Measurements from ENCODE around the gene TPRG1L. TPM values are rescaled to one million over a fixed set of nuclear protein-coding genes. Genes with fewer than 3 reads are reported as not detected.
"Not testable (repeated sequence)": the region's sequence is repeated elsewhere in the genome, so short reads cannot be mapped to it uniquely, and the experiment has no call there.

The TPRG1L gene
- polyA plus RNA-seq, 1 experiment = 52.1 TPM

DNA sequence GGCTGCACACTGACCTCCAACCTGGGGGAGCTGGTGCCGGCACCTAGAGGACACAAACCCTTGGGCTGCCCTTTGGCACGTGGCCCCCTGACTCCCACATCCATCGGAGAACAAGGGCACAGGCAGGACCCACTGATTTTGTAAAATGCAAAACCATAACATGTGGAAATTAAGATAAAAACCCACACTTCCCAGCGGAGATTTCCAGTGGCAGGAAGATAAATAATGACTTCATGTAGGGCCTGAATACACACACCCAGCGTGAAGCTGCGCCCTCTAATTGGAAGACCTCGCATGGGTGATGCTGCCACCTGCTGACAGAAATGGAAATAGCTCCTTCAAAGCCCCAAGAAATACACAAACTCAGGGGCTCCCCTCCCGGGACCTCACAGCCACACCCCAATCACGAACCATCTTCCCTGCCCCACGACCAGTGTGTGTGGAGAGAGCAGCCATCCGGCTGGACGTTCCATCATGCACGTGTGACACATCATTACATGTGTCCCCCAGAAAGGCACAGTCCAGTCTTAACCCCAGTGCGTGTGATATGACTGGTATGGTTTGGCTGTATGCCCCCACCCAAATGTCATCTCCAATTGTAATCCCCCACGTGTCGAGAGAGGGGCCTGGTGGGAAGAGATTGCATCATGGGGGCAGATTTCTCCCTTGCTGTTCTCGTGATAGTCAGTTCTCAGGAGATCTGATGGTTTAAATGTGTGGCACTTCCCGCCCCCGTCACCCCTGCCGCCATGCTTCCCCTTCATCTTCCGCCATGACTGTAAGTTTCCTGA is 5.7 kb upstream of the TPRG1L start:
- ChIA-PET CTCF (interaction anchor here (0.7 to 6.7 kb wide), 43 partner anchors 11 to 178 kb away, joined by 3 to 147 read pairs (median 4); partner anchors contain the start of gene ARHGEF16), POLR2A (interaction anchor here (0.6 kb wide), 1 partner anchor 166 kb away, joined by 3 read pairs; no protein-coding TSS in a partner anchor)
- Histone ChIP-seq H3K4me3 (ENCODE audit: low read depth, low read length) (no peak overlapping the region), H3K27me3 (ENCODE audit: control insufficient read depth, insufficient read depth, low read length) (no peaks in the 10 kb centered on the region), H3K36me3 (ENCODE audit: control insufficient read depth, insufficient read depth, low read length) (peaks cover 2% of the 10 kb centered on the region; the same call in 1 of the 2 replicates)
- TF ChIP-seq, protein P1, sequence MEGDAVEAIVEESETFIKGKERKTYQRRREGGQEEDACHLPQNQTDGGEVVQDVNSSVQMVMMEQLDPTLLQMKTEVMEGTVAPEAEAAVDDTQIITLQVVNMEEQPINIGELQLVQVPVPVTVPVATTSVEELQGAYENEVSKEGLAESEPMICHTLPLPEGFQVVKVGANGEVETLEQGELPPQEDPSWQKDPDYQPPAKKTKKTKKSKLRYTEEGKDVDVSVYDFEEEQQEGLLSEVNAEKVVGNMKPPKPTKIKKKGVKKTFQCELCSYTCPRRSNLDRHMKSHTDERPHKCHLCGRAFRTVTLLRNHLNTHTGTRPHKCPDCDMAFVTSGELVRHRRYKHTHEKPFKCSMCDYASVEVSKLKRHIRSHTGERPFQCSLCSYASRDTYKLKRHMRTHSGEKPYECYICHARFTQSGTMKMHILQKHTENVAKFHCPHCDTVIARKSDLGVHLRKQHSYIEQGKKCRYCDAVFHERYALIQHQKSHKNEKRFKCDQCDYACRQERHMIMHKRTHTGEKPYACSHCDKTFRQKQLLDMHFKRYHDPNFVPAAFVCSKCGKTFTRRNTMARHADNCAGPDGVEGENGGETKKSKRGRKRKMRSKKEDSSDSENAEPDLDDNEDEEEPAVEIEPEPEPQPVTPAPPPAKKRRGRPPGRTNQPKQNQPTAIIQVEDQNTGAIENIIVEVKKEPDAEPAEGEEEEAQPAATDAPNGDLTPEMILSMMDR (IDR thresholded peaks at IDR 0.05; ENCODE audit: insufficient read depth, low read depth, low read length) = peak; percentile 76
- no peak for DNase-seq (ENCODE audit: low read depth)

DNA sequence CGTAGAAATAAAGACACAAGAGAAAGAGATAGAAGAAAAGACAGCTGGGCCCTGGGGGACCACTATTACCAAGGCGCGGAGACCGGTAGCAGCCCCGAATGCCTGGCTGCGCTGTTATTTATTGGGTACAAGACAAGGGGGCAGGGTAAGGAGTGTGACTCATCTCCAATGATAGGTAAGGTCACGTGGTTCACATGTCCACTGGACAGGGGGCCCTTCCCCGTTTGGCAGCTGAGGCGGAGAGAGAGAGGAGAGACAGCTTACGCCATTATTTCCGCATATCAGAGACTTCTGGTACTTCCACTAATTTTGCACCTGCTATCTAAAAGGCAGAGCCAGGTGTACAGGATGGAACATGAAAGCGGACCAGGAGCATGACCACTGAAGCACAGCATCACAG is 4.1 kb upstream of the TPRG1L start:
- Histone ChIP-seq H3K36me3 (ENCODE audit: control insufficient read depth, insufficient read depth, low read length) (peaks cover 2% of the 10 kb centered on the region; the same call in 1 of the 2 replicates), H3K4me3 (ENCODE audit: low read depth, low read length) (no peak overlapping the region), H3K27me3 (ENCODE audit: control insufficient read depth, insufficient read depth, low read length) (no peaks in the 10 kb centered on the region)
- ChIA-PET POLR2A (no interaction called here), CTCF (interaction anchor here (0.6 to 6.7 kb wide), 24 partner anchors 9 to 170 kb away, joined by 3 to 147 read pairs (median 6); no protein-coding TSS in a partner anchor)
- TF ChIP-seq, protein P1 (IDR thresholded peaks at IDR 0.05; ENCODE audit: insufficient read depth, low read depth, low read length) = no peak
- DNase-seq (ENCODE audit: low read depth) = no peak

DNA sequence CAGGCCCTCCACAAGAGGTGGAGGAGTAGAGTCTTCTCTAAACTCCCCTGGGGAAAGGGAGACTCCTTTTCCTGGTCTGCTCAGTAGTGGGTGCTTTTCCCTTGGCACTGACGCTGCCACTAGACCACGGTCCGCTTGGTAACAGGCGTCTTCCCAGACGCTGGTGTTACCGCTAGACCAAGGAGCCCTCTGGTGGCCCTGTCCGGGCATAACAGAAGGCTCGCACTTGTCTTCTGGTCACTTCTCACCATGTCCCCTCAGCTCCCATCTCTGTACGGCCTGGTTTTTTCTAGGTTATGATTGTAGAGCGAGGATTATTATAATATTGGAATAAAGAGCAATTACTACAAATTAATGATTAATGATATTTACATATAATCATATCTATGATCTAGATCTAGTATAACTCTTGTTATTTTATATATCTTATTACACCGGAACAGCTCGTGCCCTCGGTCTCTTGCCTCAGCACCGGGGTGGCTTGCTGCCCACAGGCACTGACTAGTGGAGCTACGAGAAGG is 3.6 kb upstream of the TPRG1L start:
- H3K27me3 ChIP-seq (ENCODE audit: control insufficient read depth, insufficient read depth, low read length); H3K4me3 ChIP-seq (ENCODE audit: low read depth, low read length); H3K36me3 ChIP-seq (ENCODE audit: control insufficient read depth, insufficient read depth, low read length); DNase-seq (ENCODE audit: low read depth); POLR2A ChIA-PET: not testable (repeated sequence)
- CTCF ChIA-PET = interaction anchor here (0.7 to 6.7 kb wide), 21 partner anchors 8 to 177 kb away, joined by 3 to 147 read pairs (median 5); partner anchors contain the start of gene ARHGEF16
- TF ChIP-seq, protein P1 (IDR thresholded peaks at IDR 0.05; ENCODE audit: insufficient read depth, low read depth, low read length) = peak; percentile 64

DNA sequence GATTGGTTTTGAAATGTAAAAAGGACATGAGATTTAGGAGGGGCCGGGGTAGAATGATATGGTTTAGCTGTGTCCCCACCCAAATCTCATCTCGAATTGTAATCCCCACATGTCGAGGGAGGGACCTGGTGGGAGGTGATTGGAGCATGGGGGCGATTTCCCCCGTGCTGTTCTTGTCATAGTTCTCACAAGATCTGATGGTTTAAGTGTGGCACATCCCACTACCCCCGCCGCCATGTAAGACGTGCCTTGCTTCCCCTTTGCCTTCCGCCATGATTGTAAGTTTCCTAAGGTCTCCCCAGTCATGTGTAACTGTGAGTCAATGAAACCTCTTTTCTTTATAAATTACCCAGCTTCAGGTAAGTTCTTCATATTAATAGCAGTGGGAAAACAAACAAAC is 2.7 kb upstream of the TPRG1L start:
- H3K27me3 ChIP-seq (ENCODE audit: control insufficient read depth, insufficient read depth, low read length); POLR2A ChIA-PET; H3K4me3 ChIP-seq (ENCODE audit: low read depth, low read length); H3K36me3 ChIP-seq (ENCODE audit: control insufficient read depth, insufficient read depth, low read length); DNase-seq (ENCODE audit: low read depth): not testable (repeated sequence)
- CTCF ChIA-PET = interaction anchor here (0.8 to 6.7 kb wide), 16 partner anchors 7 to 178 kb away, joined by 3 to 147 read pairs (median 5); partner anchors contain the start of gene ARHGEF16

DNA sequence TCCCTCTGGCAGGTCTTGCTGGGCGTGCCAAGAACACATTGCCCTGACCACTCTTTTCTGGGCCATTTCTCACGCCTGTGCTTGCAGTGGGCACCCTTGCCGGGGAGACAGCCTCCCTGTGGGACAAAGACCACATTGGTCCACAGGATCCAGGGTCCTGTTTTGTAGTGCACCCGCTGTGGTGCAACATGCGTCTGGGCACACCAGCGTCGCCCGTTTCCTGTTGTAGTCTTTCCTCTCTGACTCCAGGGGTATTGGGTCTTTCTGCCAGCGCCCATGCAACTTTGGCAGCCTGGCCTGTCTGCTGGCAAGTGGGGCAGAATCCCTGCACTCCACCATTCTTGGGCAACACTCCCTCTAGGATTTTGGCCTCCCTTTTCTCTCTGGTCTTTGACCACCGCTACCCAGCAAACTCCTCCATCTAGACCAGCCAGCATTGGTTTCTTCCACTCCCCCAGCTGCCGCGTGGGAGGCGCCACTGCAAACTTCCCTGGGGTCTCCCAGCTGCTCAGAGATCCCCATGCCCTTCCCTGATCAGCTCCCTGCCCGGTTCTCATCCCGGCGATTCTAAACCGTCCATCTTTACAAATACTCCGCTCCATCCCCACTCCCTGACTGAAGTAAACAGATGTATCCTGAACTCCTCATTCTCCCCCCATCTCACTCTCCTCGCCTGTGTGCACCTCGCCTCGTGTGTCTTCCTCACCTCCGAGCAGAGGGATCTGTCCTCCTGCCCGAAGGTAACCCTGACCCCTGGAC is 1.2 kb upstream of the TPRG1L start:
- ChIA-PET POLR2A (no interaction called here), CTCF (interaction anchor here (0.6 to 6.7 kb wide), 11 partner anchors 56 to 500 kb away, joined by 3 to 147 read pairs (median 5); no protein-coding TSS in a partner anchor)
- TF ChIP-seq, protein P1 (IDR thresholded peaks at IDR 0.05; ENCODE audit: insufficient read depth, low read depth, low read length) = no peak
- no peak for DNase-seq (ENCODE audit: low read depth)
- peaks cover 14% of the 10 kb centered on the region for H3K36me3 ChIP-seq (ENCODE audit: control insufficient read depth, insufficient read depth, low read length)
- no peaks in the 10 kb centered on the region for H3K27me3 ChIP-seq (ENCODE audit: control insufficient read depth, insufficient read depth, low read length)
- H3K4me3 ChIP-seq (ENCODE audit: low read depth, low read length) = peak overlapping the region; percentile 98

All from BJ (cell line).